Fibroblast of lung (primary cell): ENCODE measurements around the gene ITPK1. TPM values are rescaled to one million over a fixed set of nuclear protein-coding genes. Genes with fewer than 3 reads are reported as not detected.

Experiments used
- DNase-seq, 2 donors: peaks; one replicate each; pipeline versions ENCODE4 v3.0.0 to v3.0.0-alpha.2; 2010; ENCODE audit warnings: low read depth in 2 of 2
- H2AFZ ChIP-seq: 2 replicates; pipeline ENCODE4 v1.5.1; 2012; ENCODE audit warnings: low read length, control low read depth, inconsistent platforms
- H3K27ac ChIP-seq: 2 replicates; pipeline ENCODE4 v1.5.1; 2011; ENCODE audit warnings: low read length, control low read depth; ENCODE audit not compliant: insufficient read depth
- H3K27me3 ChIP-seq: 2 replicates; pipeline ENCODE4 v1.5.1; 2011; ENCODE audit warnings: mild to moderate bottlenecking, low read length; ENCODE audit not compliant: control insufficient read depth, insufficient read depth
- H3K36me3 ChIP-seq: 2 replicates; pipeline ENCODE4 v1.5.1; 2011; ENCODE audit warnings: low read length; ENCODE audit not compliant: control insufficient read depth, insufficient read depth
- H3K4me1 ChIP-seq: 2 replicates; pipeline ENCODE4 v1.5.1; 2011; ENCODE audit warnings: low read length; ENCODE audit not compliant: control insufficient read depth, insufficient read depth; ENCODE audit errors: extremely low read depth
- H3K4me2 ChIP-seq: 2 replicates; pipeline ENCODE4 v1.5.1; 2011; ENCODE audit warnings: low read length, control low read depth; ENCODE audit not compliant: insufficient read depth; ENCODE audit errors: extremely low read depth
- H3K4me3 ChIP-seq, 4 experiments: fragments of 200-600 bp in 1 of 4; sonication (generic) in 1 of 4; replicated peaks in 1 of 4; 2 replicates each; pipeline ENCODE4 v1.5.1; 2011 to 2016; ENCODE audit warnings: low read length in 4 of 4, low read depth in 3 of 4, mild to moderate bottlenecking in 3 of 4, control low read depth in 2 of 4, inconsistent platforms in 1 of 4, mixed read lengths in 1 of 4; ENCODE audit not compliant: insufficient read depth in 1 of 4; ENCODE audit errors: control extremely low read depth in 1 of 4
- H3K79me2 ChIP-seq: 2 replicates; pipeline ENCODE4 v1.5.1; 2012; ENCODE audit warnings: mild to moderate bottlenecking, low read length, inconsistent platforms; ENCODE audit not compliant: control insufficient read depth, insufficient read depth
- H3K9ac ChIP-seq: 2 replicates; pipeline ENCODE4 v1.5.1; 2011; ENCODE audit warnings: mild to moderate bottlenecking, low read length, control low read depth; ENCODE audit not compliant: insufficient read depth
- H3K9me3 ChIP-seq: 2 replicates; pipeline ENCODE4 v1.5.1; 2012; ENCODE audit warnings: low read depth, low read length; ENCODE audit not compliant: control insufficient read depth, insufficient read depth
- H4K20me1 ChIP-seq: 2 replicates; pipeline ENCODE4 v1.5.1; 2011; ENCODE audit warnings: low read length; ENCODE audit not compliant: control insufficient read depth, insufficient read depth; ENCODE audit errors: extremely low read depth
- EZH2 ChIP-seq: IDR thresholded peaks from 2 replicates; pipeline ENCODE4 v1.5.1; 2012; ENCODE audit warnings: low read length, control low read depth, mild to moderate bottlenecking; ENCODE audit errors: missing control alignments
- polyA plus RNA-seq, 2 donors: library from polyadenylated mRNA; depleted of rRNA in 1 of 2; stranded (reverse) in 1 of 2; unstranded in 1 of 2; fragments of >200 nt; gene quantifications; 2 replicates each; pipeline ENCODE4 v1.2.1, GENCODE V29; 2011 to 2012; ENCODE audit warnings: missing spikeins in 1 of 2
- total RNA-seq: library from RNA; depleted of rRNA; stranded (reverse); fragments of >200 nt; gene quantifications from 2 replicates; pipeline ENCODE4 v1.2.1, GENCODE V29; 2014
- TF ChIP-seq, protein P1 (sequence below), 2 donors: IDR thresholded peaks in 1 of 2; conservative IDR thresholded peaks in 1 of 2; 1 replicate in 1 of 2; 2 replicates in 1 of 2; pipeline ENCODE4 v1.5.1; 2011 to 2012; ENCODE audit warnings: low read length in 2 of 2, control low read depth in 1 of 2, inconsistent platforms in 1 of 2, low read depth in 1 of 2, mild to moderate bottlenecking in 1 of 2

Gene ITPK1
- total and polyA plus RNA-seq, 2 donors (not counting 1 experiment from before 2014, with no cell fraction given), result 9.2 to 23.1 TPM

DNA sequence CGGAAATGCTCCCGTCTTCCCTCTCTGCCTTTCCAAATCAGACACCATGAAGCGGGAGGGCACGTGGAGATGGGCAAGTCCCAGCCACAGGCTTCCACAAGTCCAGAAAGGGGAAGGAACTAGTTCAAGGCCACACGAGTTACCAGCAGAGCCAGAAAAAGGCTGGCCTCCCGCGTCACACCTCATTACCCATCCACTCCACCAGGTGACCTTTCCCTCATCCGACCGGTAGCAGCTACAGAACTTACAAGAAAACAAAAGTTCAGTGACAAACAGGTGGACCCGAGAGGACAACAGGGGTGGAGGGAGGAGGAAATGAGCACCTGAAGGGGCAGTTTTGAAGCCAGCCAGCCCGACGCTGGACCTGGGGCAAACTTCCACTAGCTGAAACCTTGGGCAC, 145.9 kb downstream of the ITPK1 start:
- Histone ChIP-seq H2AFZ (no peak overlapping the region), H3K27ac (no peak overlapping the region), H3K9me3 (no peaks in the 10 kb centered on the region), H3K4me3 (no peak overlapping the region), H3K79me2 (no peaks in the 10 kb centered on the region), H3K4me2 (no peak overlapping the region), H3K27me3 (no peaks in the 10 kb centered on the region), H4K20me1 (no peaks in the 10 kb centered on the region), H3K9ac (no peak overlapping the region), H3K36me3 (no peaks in the 10 kb centered on the region), H3K4me1 (peaks cover 6% of the 10 kb centered on the region)
- no peak for DNase-seq
- TF ChIP-seq EZH2, result no peak
- TF ChIP-seq, protein P1, sequence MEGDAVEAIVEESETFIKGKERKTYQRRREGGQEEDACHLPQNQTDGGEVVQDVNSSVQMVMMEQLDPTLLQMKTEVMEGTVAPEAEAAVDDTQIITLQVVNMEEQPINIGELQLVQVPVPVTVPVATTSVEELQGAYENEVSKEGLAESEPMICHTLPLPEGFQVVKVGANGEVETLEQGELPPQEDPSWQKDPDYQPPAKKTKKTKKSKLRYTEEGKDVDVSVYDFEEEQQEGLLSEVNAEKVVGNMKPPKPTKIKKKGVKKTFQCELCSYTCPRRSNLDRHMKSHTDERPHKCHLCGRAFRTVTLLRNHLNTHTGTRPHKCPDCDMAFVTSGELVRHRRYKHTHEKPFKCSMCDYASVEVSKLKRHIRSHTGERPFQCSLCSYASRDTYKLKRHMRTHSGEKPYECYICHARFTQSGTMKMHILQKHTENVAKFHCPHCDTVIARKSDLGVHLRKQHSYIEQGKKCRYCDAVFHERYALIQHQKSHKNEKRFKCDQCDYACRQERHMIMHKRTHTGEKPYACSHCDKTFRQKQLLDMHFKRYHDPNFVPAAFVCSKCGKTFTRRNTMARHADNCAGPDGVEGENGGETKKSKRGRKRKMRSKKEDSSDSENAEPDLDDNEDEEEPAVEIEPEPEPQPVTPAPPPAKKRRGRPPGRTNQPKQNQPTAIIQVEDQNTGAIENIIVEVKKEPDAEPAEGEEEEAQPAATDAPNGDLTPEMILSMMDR (conservative IDR thresholded peaks at IDR 0.05 in 1 of 2, IDR thresholded peaks at IDR 0.05 in 1 of 2; ENCODE audit: low read depth in 1 of 2, low read length in 2 of 2), result no peak

DNA sequence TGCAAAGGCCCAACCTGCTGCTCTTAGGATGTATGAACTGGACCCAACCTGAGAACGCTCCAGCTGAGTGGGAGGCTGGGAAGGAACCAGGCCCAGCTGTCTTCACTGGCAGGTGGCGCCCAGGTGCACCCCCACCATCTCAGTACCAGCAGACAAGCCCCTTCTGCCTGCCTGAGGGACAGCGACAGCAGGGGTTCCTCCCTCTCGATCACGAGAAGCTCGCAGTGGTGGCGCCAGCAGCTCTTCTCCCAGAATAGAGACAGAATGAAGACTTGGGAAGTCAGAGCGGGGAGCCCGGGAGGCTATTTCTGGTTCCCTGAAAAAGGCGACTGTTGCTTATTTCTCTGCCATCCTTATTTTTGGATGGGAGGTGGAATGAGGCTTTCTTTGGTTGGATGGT, 146.3 kb downstream of the ITPK1 start:
- Histone ChIP-seq H3K79me2 (no peaks in the 10 kb centered on the region), H3K9me3 (no peaks in the 10 kb centered on the region), H2AFZ (no peak overlapping the region), H4K20me1 (no peaks in the 10 kb centered on the region), H3K4me1 (peaks cover 6% of the 10 kb centered on the region), H3K27ac (no peak overlapping the region), H3K4me3 (no peak overlapping the region), H3K36me3 (no peaks in the 10 kb centered on the region), H3K4me2 (no peak overlapping the region), H3K27me3 (no peaks in the 10 kb centered on the region), H3K9ac (no peak overlapping the region)
- TF ChIP-seq EZH2, result no peak
- TF ChIP-seq, protein P1 (conservative IDR thresholded peaks at IDR 0.05 in 1 of 2, IDR thresholded peaks at IDR 0.05 in 1 of 2; ENCODE audit: low read depth in 1 of 2, low read length in 2 of 2), result no peak
- DNase-seq, result no peak

DNA sequence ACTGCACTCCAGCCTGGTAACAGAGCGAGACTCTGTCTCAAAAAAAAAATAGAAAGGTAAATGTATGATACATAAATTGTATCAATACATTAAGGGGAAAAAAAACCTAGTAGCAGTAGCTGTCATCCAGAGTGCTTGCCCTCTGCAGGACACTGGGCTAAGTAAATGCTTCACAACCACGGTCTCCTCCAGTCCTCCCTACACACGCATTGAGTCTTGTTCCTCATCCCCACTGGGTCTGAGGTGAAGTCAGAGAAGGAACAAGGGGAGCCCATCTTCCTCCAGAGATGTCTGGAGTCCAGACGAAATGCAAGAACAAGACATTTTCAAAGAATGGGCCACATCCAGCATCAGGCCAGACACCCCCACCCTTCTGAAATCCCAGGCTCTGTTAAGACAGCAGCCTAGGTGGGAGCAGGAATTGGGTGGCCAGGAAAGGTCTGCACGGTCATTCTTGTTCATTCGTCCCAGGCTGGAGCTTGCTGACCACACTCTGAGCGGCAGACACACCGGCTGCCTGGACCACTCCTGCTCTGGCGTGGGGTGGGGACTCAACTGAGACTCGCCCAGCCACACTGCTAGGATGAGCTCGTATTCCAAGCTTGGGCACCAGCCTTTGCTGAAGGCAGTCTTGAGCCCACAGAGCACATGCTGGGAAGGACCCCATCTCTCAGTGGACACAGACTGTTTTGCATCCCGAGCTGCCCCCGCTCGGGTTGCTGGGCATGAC, 147.3 kb downstream of the ITPK1 start:
- Histone ChIP-seq H3K9ac (no peak overlapping the region), H3K4me3 (no peak overlapping the region), H3K36me3 (no peaks in the 10 kb centered on the region), H3K79me2 (no peaks in the 10 kb centered on the region), H3K4me1 (peaks cover 2% of the 10 kb centered on the region), H3K4me2 (no peak overlapping the region), H2AFZ (no peak overlapping the region), H3K27ac (no peak overlapping the region), H3K27me3 (no peaks in the 10 kb centered on the region), H4K20me1 (no peaks in the 10 kb centered on the region), H3K9me3 (no peaks in the 10 kb centered on the region)
- TF ChIP-seq, protein P1 (conservative IDR thresholded peaks at IDR 0.05 in 1 of 2, IDR thresholded peaks at IDR 0.05 in 1 of 2; ENCODE audit: low read depth in 1 of 2, low read length in 2 of 2), result no peak
- TF ChIP-seq EZH2, result no peak
- no peak for DNase-seq
